Liver (tissue), 9 donors: ENCODE data around the gene TCEA3. TPM values are rescaled to one million over a fixed set of nuclear protein-coding genes. Genes with fewer than 3 reads are reported as not detected.

Experiments used
- DNase-seq: peaks from one replicate; pipeline ENCODE4 v3.0.0-alpha.2; 2017; ENCODE audit warnings: low spot score
- H3K27ac ChIP-seq, 2 donors: one replicate each; pipeline ENCODE4 v1.7.0; 2013; ENCODE audit warnings: inconsistent platforms in 2 of 2, low read length in 2 of 2, control low read depth in 1 of 2, low read depth in 1 of 2, mild to moderate bottlenecking in 1 of 2
- H3K27me3 ChIP-seq, 4 donors: one replicate each; pipeline versions ENCODE4 v1.6.1 to v1.7.0; 2013; ENCODE audit warnings: low read length in 3 of 4, inconsistent platforms in 1 of 4, mild to moderate bottlenecking in 1 of 4, moderate library complexity in 1 of 4; ENCODE audit not compliant: control insufficient read depth in 4 of 4, insufficient read depth in 4 of 4
- H3K36me3 ChIP-seq, 4 donors: one replicate each; pipeline versions ENCODE4 v1.6.1 to v1.7.0; 2013; ENCODE audit warnings: low read length in 3 of 4, mild to moderate bottlenecking in 3 of 4, low read depth in 1 of 4, moderate library complexity in 1 of 4; ENCODE audit not compliant: control insufficient read depth in 4 of 4, insufficient read depth in 3 of 4
- H3K4me1 ChIP-seq, 4 donors: one replicate each; pipeline versions ENCODE4 v1.6.1 to v1.7.0; 2013; ENCODE audit warnings: low read length in 3 of 4, mild to moderate bottlenecking in 3 of 4, moderate library complexity in 1 of 4; ENCODE audit not compliant: control insufficient read depth in 4 of 4, insufficient read depth in 4 of 4
- H3K4me3 ChIP-seq, 3 donors: one replicate each; pipeline versions ENCODE4 v1.6.1 to v1.7.0; 2013; ENCODE audit warnings: low read length in 3 of 3, control low read depth in 1 of 3, low read depth in 1 of 3, mild to moderate bottlenecking in 1 of 3
- H3K9ac ChIP-seq, 2 donors: one replicate each; pipeline ENCODE4 v1.7.0; 2013; ENCODE audit warnings: low read length in 2 of 2, mild to moderate bottlenecking in 2 of 2, moderate library complexity in 2 of 2, control low read depth in 1 of 2, low read depth in 1 of 2
- H3K9me3 ChIP-seq, 4 donors: one replicate each; pipeline versions ENCODE4 v1.6.1 to v1.7.0; 2013; ENCODE audit warnings: low read length in 3 of 4; ENCODE audit not compliant: control insufficient read depth in 4 of 4
- ATF3 ChIP-seq: IDR thresholded peaks from 2 replicates; pipeline ENCODE4 v1.6.1; 2016; ENCODE audit warnings: antibody characterized with exemption
- CTCF ChIP-seq: fragments of 150-350 bp; IDR thresholded peaks from 2 replicates; pipeline ENCODE4 v1.5.1; 2017; ENCODE audit warnings: improper control_type of control experiment, low read depth, low read length; ENCODE audit not compliant: missing input control
- EGR1 ChIP-seq, 2 donors: IDR thresholded peaks; 2 replicates each; pipeline ENCODE4 v1.6.1; 2016 to 2018; ENCODE audit warnings: antibody characterized with exemption in 2 of 2, low read depth in 2 of 2
- FOXA1 ChIP-seq: IDR thresholded peaks from 2 replicates; pipeline ENCODE4 v1.6.1; 2016; ENCODE audit warnings: antibody characterized with exemption
- FOXA2 ChIP-seq: IDR thresholded peaks from 2 replicates; pipeline ENCODE4 v1.6.1; 2016; ENCODE audit warnings: antibody characterized with exemption
- GABPA ChIP-seq, 2 donors: IDR thresholded peaks in 1 of 2; conservative IDR thresholded peaks in 1 of 2; 2 replicates each; pipeline ENCODE4 v1.6.1; 2016; ENCODE audit warnings: antibody characterized with exemption in 2 of 2, mild to moderate bottlenecking in 1 of 2, moderate library complexity in 1 of 2
- HNF4A ChIP-seq, 2 donors: conservative IDR thresholded peaks; 2 replicates each; pipeline ENCODE4 v1.6.1; 2016; ENCODE audit warnings: antibody characterized with exemption in 2 of 2, mild to moderate bottlenecking in 2 of 2
- HNF4G ChIP-seq: IDR thresholded peaks from 2 replicates; pipeline ENCODE4 v1.6.1; 2016; ENCODE audit warnings: antibody characterized with exemption
- JUND ChIP-seq, 2 donors: IDR thresholded peaks; 2 replicates each; pipeline ENCODE4 v1.6.1; 2016; ENCODE audit warnings: antibody characterized with exemption in 2 of 2
- NR2F2 ChIP-seq: IDR thresholded peaks from 2 replicates; pipeline ENCODE4 v1.6.1; 2016; ENCODE audit warnings: antibody characterized with exemption
- RAD21 ChIP-seq, 2 donors: IDR thresholded peaks; 2 replicates each; pipeline ENCODE4 v1.6.1; 2016; ENCODE audit warnings: antibody characterized with exemption in 2 of 2, mild to moderate bottlenecking in 2 of 2
- RXRA ChIP-seq, 2 donors: IDR thresholded peaks; 2 replicates each; pipeline ENCODE4 v1.6.1; 2017 to 2018; ENCODE audit warnings: antibody characterized with exemption in 2 of 2, mild to moderate bottlenecking in 1 of 2
- SP1 ChIP-seq: IDR thresholded peaks from 2 replicates; pipeline ENCODE4 v1.6.1; 2018; ENCODE audit warnings: antibody characterized with exemption, mild to moderate bottlenecking
- TAF1 ChIP-seq: conservative IDR thresholded peaks from 2 replicates; pipeline ENCODE4 v1.6.1; 2016; ENCODE audit warnings: antibody characterized with exemption, mild to moderate bottlenecking
- YY1 ChIP-seq: IDR thresholded peaks from 2 replicates; pipeline ENCODE4 v1.6.1; 2016; ENCODE audit warnings: antibody characterized with exemption, mild to moderate bottlenecking
- WGBS: extraction: QIAGEN DNeasy Blood & Tissue Kit; methylation state at CpG from one replicate; pipeline ENCODE4 v1.1.7; 2013; 5-methylcytosine and 5-hydroxymethylcytosine counted together
- polyA plus RNA-seq, 2 donors: library from polyadenylated mRNA; stranded (reverse) in 1 of 2; unstranded in 1 of 2; fragments of 200-250 nt in 1 of 2; fragments of >200 nt in 1 of 2; fragmentation: Nextera tagmentation in 1 of 2; extraction: Ambion mirVana in 1 of 2; gene quantifications; one replicate each; pipeline versions ENCODE4 v1.2.1 to v1.2.3, GENCODE V29; 2013 to 2015
- total RNA-seq, 2 donors: library from RNA; depleted of rRNA; stranded (reverse); fragments of >200 nt; gene quantifications; one replicate each; pipeline ENCODE4 v1.2.3, GENCODE V29; 2014
- TF ChIP-seq, protein P1 (sequence below): IDR thresholded peaks from 2 replicates; pipeline ENCODE4 v1.6.1; 2016; ENCODE audit warnings: antibody characterized with exemption
- TF ChIP-seq, protein P2 (sequence below): IDR thresholded peaks from 2 replicates; pipeline ENCODE4 v1.6.1; 2016; ENCODE audit warnings: antibody characterized with exemption
- TF ChIP-seq, protein P3 (sequence below): IDR thresholded peaks from 2 replicates; pipeline ENCODE4 v1.6.1; 2016; ENCODE audit warnings: antibody characterized with exemption, mild to moderate bottlenecking
- donor health status: healthy.
- donor health status: healthy.
- donor health status: healthy.
- donor health status: healthy.
- donor health status: healthy.

The TCEA3 gene
- total and polyA plus RNA-seq, 4 donors: 29.6 to 142 (median 47.6) TPM

DNA sequence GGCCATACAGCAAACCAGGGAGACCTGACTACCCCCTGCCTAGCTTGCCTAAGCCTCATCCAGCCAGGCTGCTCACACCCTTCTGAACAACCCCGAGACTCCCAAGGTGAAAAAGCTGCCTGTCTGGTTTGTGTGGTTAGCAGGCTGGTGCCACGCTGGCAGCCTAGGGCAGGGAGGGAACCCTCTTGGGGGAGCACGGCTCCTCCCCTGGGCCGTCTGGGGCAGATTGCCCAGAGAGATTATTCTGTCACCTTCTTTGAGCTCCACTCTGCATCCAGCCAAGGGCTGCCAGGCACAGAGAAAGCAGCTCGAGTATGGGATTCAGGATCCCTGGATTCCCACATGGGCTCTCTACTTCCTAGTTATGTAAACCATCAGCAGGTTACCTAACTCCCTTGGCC, 27.5 kb upstream of the TCEA3 start:
- no peaks in the 10 kb centered on the region for H3K9me3 ChIP-seq
- DNase-seq: no peak
- no peak for TF ChIP-seq TAF1
- peak in 1 of 2 donors; percentile 41 for TF ChIP-seq HNF4A (conservative IDR thresholded peaks at IDR 0.05)
- TF ChIP-seq RXRA (IDR thresholded peaks at IDR 0.05): peak in 1 of 2 donors; percentile 51
- TF ChIP-seq ATF3: no peak
- TF ChIP-seq CTCF: no peak
- peak; percentile 30 for TF ChIP-seq SP1
- no peak for TF ChIP-seq FOXA1
- no peak for TF ChIP-seq YY1
- TF ChIP-seq JUND (IDR thresholded peaks at IDR 0.05): no peak
- TF ChIP-seq, protein P1, sequence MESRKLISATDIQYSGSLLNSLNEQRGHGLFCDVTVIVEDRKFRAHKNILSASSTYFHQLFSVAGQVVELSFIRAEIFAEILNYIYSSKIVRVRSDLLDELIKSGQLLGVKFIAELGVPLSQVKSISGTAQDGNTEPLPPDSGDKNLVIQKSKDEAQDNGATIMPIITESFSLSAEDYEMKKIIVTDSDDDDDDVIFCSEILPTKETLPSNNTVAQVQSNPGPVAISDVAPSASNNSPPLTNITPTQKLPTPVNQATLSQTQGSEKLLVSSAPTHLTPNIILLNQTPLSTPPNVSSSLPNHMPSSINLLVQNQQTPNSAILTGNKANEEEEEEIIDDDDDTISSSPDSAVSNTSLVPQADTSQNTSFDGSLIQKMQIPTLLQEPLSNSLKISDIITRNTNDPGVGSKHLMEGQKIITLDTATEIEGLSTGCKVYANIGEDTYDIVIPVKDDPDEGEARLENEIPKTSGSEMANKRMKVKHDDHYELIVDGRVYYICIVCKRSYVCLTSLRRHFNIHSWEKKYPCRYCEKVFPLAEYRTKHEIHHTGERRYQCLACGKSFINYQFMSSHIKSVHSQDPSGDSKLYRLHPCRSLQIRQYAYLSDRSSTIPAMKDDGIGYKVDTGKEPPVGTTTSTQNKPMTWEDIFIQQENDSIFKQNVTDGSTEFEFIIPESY: no peak
- no peak for TF ChIP-seq EGR1 (IDR thresholded peaks at IDR 0.05; ENCODE audit: low read depth in 2 of 2)
- TF ChIP-seq HNF4G: no peak
- TF ChIP-seq FOXA2: no peak
- TF ChIP-seq NR2F2: no peak
- TF ChIP-seq, protein P2, sequence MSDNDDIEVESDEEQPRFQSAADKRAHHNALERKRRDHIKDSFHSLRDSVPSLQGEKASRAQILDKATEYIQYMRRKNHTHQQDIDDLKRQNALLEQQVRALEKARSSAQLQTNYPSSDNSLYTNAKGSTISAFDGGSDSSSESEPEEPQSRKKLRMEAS: peak; percentile 20
- TF ChIP-seq GABPA (IDR thresholded peaks at IDR 0.05 in 1 of 2, conservative IDR thresholded peaks at IDR 0.05 in 1 of 2): no peak
- TF ChIP-seq, protein P3, sequence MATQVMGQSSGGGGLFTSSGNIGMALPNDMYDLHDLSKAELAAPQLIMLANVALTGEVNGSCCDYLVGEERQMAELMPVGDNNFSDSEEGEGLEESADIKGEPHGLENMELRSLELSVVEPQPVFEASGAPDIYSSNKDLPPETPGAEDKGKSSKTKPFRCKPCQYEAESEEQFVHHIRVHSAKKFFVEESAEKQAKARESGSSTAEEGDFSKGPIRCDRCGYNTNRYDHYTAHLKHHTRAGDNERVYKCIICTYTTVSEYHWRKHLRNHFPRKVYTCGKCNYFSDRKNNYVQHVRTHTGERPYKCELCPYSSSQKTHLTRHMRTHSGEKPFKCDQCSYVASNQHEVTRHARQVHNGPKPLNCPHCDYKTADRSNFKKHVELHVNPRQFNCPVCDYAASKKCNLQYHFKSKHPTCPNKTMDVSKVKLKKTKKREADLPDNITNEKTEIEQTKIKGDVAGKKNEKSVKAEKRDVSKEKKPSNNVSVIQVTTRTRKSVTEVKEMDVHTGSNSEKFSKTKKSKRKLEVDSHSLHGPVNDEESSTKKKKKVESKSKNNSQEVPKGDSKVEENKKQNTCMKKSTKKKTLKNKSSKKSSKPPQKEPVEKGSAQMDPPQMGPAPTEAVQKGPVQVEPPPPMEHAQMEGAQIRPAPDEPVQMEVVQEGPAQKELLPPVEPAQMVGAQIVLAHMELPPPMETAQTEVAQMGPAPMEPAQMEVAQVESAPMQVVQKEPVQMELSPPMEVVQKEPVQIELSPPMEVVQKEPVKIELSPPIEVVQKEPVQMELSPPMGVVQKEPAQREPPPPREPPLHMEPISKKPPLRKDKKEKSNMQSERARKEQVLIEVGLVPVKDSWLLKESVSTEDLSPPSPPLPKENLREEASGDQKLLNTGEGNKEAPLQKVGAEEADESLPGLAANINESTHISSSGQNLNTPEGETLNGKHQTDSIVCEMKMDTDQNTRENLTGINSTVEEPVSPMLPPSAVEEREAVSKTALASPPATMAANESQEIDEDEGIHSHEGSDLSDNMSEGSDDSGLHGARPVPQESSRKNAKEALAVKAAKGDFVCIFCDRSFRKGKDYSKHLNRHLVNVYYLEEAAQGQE: no peak
- TF ChIP-seq RAD21 (IDR thresholded peaks at IDR 0.05): no peak
- H3K27me3 ChIP-seq: no peaks in the 10 kb centered on the region
- H3K36me3 ChIP-seq: peaks cover 0 to 4% (median 0%) of the 10 kb centered on the region in 4 donors
- peaks cover 5 to 32% (median 18%) of the 10 kb centered on the region in 4 donors for H3K4me1 ChIP-seq
- 23% methylated on average over 5 of the region's 5 CpGs for WGBS
- H3K4me3 ChIP-seq: no peak overlapping the region
- H3K27ac ChIP-seq: peak overlapping the region in 1 of 2 donors; percentile 17
- H3K9ac ChIP-seq: no peak overlapping the region
